GM21447 (cell line): ENCODE measurements around the gene PPP5C.
"Not testable (repeated sequence)": the region's sequence is repeated elsewhere in the genome, so short reads cannot be mapped to it uniquely, and the experiment has no call there.

Source experiments
- ATAC-seq: cut with Tn5 transposase; IDR thresholded peaks from one replicate; pipeline ENCODE4 v1.9.1; 2021; ENCODE audit not compliant: unreplicated experiment

The PPP5C gene

GRCh38 chr19:46428239-46429135 lies 81.6 kb downstream of the PPP5C start, which contains the start of gene PNMA8C:
TSS of gene PNMA8C (minus strand) at chr19:46428936. CDS start at chr19:46428359, 577 bp downstream.
- no peak for ATAC-seq

- no peak for ATAC-seq
These were observed 83.1 kb downstream of the PPP5C start for GRCh38 chr19:46429999-46430398.

GRCh38 chr19:46431824-46432223 lies 84.9 kb downstream of the PPP5C start:
- no peak for ATAC-seq

GRCh38 chr19:46433470-46433869 lies 86.6 kb downstream of the PPP5C start:
- not testable (repeated sequence) for ATAC-seq

GRCh38 chr19:46435009-46435408 lies 88.1 kb downstream of the PPP5C start:
- ATAC-seq, result no peak

- not testable (repeated sequence) for ATAC-seq
These were observed 88.8 kb downstream of the PPP5C start for GRCh38 chr19:46435689-46436088.
